Hepatocyte (in vitro differentiated cells): ENCODE data around the gene CDK10. TPM values are rescaled to one million over a fixed set of nuclear protein-coding genes. Genes with fewer than 3 reads are reported as not detected.

Experiments
- DNase-seq: peaks from one replicate; pipeline ENCODE4 v3.0.0-alpha.2; 2016; ENCODE audit warnings: low spot score
- H2AFZ ChIP-seq: fragments of 200-600 bp; sonication (generic); 2 replicates; pipeline ENCODE4 v1.6.0; 2016; ENCODE audit warnings: antibody characterized with exemption, mild to moderate bottlenecking
- H3K27ac ChIP-seq: fragments of 200-600 bp; sonication (generic); 2 replicates; pipeline ENCODE4 v1.5.1; 2016; ENCODE audit warnings: mild to moderate bottlenecking
- H3K27me3 ChIP-seq: fragments of 200-600 bp; sonication (generic); 2 replicates; pipeline ENCODE4 v1.6.1; 2016
- H3K36me3 ChIP-seq: fragments of 200-600 bp; sonication (generic); replicated peaks from 2 replicates; pipeline ENCODE4 v1.5.1; 2016; ENCODE audit warnings: low read depth; ENCODE audit not compliant: insufficient read depth
- H3K4me1 ChIP-seq: fragments of 200-600 bp; sonication (generic); 2 replicates; pipeline ENCODE4 v1.5.1; 2016; ENCODE audit warnings: mild to moderate bottlenecking, moderate library complexity; ENCODE audit not compliant: insufficient read depth
- H3K4me2 ChIP-seq: fragments of 200-600 bp; sonication (generic); 2 replicates; pipeline ENCODE4 v1.6.0; 2016
- H3K4me3 ChIP-seq: fragments of 200-600 bp; sonication (generic); 2 replicates; pipeline ENCODE4 v1.5.1; 2016; ENCODE audit warnings: mild to moderate bottlenecking
- H3K79me2 ChIP-seq: fragments of 200-600 bp; sonication (generic); 2 replicates; pipeline ENCODE4 v1.6.0; 2017; ENCODE audit warnings: mild to moderate bottlenecking
- H3K9me2 ChIP-seq: fragments of 200-600 bp; sonication (generic); replicated peaks from 2 replicates; pipeline ENCODE4 v1.6.0; 2017; ENCODE audit warnings: mild to moderate bottlenecking; ENCODE audit not compliant: insufficient read depth
- H3K9me3 ChIP-seq: fragments of 200-600 bp; sonication (generic); 2 replicates; pipeline ENCODE4 v1.5.1; 2016; ENCODE audit warnings: low read depth, mild to moderate bottlenecking
- H4K20me1 ChIP-seq: fragments of 200-600 bp; sonication (generic); 2 replicates; pipeline ENCODE4 v1.6.0; 2016; ENCODE audit warnings: mild to moderate bottlenecking; ENCODE audit not compliant: insufficient read depth, poor library complexity, severe bottlenecking
- EZH2 ChIP-seq: fragments of 200-600 bp; sonication (generic); IDR thresholded peaks from 2 replicates; pipeline ENCODE4 v1.6.1; 2016; ENCODE audit warnings: antibody characterized with exemption, mild to moderate bottlenecking, borderline replicate concordance
- EZH2phosphoT487 ChIP-seq: fragments of 200-600 bp; sonication (generic); IDR thresholded peaks from one replicate; pipeline ENCODE4 v1.6.1; 2018; ENCODE audit warnings: antibody characterized with exemption, mild to moderate bottlenecking, low read depth, moderate library complexity; ENCODE audit not compliant: unreplicated experiment, severe bottlenecking
- WGBS: methylation state at CpG from one replicate; pipeline ENCODE4 v1.1.6; 2016; ENCODE audit warnings: low lambda C conversion rate; ENCODE audit errors: missing lambda C conversion rate; 5-methylcytosine and 5-hydroxymethylcytosine counted together
- polyA plus RNA-seq: library from polyadenylated mRNA; unstranded; fragments of >200 nt; fragmentation: Nextera tagmentation; extraction: Ambion mirVana; gene quantifications from 2 replicates; pipeline ENCODE4 v1.2.1, GENCODE V29; 2016
- total RNA-seq: library from RNA; depleted of rRNA; stranded (reverse); fragments of >200 nt; gene quantifications from 2 replicates; pipeline ENCODE4 v1.2.3, GENCODE V29; 2014
- TF ChIP-seq, protein P1 (sequence below): fragments of 200-600 bp; sonication (generic); IDR thresholded peaks from 2 replicates; pipeline ENCODE4 v1.5.1; 2016; ENCODE audit warnings: antibody characterized with exemption, mild to moderate bottlenecking; ENCODE audit not compliant: poor library complexity

The CDK10 gene
- total and polyA plus RNA-seq, 2 experiments from 2014 or later: 70.4 to 155 TPM

DNA sequence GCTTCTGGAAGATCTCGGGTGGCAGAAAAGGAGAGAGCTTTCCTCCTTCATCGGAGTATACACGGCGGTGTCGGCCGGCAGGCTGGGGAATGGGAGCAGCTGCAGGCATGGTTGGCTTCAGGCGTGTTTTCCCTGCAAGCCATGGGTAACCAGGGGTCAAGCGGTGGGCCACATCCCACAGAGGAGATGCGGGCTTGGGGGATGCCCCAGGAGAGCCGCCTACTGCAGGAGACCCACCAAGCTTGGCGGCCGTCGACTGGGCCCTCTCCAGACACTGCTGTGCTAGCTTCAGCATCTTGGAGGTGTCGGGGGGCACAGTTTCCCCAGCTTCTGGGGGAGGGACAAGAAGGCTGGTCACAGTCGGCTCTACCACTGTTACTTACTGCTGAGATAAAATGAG is 30.0 kb downstream of the CDK10 start:
- peaks cover 14% of the 10 kb centered on the region for H3K4me1 ChIP-seq
- no peaks in the 10 kb centered on the region for H3K27me3 ChIP-seq
- TF ChIP-seq, protein P1, sequence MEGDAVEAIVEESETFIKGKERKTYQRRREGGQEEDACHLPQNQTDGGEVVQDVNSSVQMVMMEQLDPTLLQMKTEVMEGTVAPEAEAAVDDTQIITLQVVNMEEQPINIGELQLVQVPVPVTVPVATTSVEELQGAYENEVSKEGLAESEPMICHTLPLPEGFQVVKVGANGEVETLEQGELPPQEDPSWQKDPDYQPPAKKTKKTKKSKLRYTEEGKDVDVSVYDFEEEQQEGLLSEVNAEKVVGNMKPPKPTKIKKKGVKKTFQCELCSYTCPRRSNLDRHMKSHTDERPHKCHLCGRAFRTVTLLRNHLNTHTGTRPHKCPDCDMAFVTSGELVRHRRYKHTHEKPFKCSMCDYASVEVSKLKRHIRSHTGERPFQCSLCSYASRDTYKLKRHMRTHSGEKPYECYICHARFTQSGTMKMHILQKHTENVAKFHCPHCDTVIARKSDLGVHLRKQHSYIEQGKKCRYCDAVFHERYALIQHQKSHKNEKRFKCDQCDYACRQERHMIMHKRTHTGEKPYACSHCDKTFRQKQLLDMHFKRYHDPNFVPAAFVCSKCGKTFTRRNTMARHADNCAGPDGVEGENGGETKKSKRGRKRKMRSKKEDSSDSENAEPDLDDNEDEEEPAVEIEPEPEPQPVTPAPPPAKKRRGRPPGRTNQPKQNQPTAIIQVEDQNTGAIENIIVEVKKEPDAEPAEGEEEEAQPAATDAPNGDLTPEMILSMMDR: no peak
- TF ChIP-seq EZH2: no peak
- TF ChIP-seq EZH2phosphoT487: no peak
- no peak overlapping the region for H2AFZ ChIP-seq
- no peak overlapping the region for H3K4me2 ChIP-seq
- 94% methylated on average over 13 of the region's 15 CpGs for WGBS
- H3K9me3 ChIP-seq: no peaks in the 10 kb centered on the region
- H3K79me2 ChIP-seq: peaks cover 11% of the 10 kb centered on the region
- no peak for DNase-seq
- no peak overlapping the region for H3K27ac ChIP-seq
- H3K36me3 ChIP-seq: no peaks in the 10 kb centered on the region
- no peak overlapping the region for H3K4me3 ChIP-seq
- H3K9me2 ChIP-seq: no peaks in the 10 kb centered on the region
- no peaks in the 10 kb centered on the region for H4K20me1 ChIP-seq

DNA sequence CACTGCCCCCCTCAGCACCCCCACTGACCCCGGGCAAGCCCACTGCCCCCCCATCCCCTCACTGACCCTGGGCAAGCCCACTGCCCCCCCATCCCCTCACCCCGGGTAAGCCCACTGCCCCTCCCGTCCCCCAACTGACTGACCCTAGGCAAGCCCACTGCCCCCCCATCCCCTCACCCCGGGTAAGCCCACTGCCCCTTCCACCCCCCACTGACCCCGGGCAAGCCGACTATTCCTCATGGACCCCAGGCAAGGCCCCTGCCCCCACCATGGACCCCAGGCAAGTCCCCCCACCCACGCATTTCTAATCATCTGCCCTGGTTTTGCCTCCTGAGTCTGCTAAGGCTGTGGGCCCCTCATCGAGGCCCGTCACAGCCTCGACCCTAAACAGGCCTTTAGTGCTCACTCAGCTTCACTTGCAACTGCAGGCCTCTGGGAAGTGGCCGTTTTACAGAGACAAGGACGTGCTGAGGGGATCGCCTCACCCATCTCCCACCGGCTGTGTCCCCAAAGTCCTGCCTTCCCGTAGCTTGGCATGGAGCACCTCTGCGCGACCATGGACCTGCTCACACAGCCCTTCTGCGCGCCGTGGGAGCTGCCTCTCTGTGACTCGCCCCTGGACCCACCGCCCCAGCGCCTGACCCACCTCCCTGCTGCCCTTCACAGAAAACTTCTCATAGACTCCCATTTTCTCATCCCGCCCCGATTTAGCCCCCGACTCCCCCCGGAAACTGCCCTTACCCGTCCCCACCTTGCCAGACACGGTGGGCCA is 30.6 kb downstream of the CDK10 start:
- H2AFZ ChIP-seq: no peak overlapping the region
- TF ChIP-seq EZH2phosphoT487 (no peak), EZH2 (no peak)
- TF ChIP-seq, protein P1: no peak

DNA sequence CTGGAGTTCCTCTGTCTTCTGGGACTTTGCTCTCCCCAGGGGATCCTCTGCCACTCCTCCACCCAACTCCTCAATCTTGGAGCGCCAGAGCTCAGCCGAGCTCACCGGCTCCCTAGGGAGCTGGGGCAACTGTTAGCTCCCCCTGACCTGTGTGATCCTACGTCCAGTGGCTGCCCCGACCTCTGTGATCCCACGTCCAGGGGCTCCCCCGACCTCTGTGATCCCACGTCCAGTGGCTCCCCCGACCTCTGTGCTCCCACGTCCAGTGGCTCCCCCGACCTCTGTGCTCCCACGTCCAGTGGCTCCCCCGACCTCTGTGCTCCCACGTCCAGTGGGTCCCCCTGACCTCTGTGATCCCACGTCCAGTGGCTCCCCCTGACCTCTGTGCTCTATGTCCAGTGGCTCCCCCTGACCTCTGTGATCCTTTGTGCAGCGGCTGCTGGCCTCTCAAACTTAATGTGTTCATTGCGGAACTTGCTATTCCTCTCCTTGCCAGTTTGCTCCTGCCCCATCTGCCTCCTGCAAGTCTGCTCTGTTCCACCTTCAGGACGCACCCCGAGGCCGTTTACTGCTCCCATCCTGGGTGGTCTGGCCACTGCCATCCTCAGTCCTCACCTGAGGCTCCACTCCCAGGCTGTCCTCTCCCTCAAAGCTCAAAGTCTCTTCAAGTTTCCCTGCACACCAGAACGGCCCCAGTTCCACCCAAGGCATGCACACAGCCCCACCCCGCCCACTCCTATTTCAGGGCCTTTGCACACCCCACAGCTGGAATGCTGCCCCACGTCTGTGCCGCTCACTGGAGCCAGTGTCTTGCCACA is 31.4 kb downstream of the CDK10 start:
- Histone ChIP-seq H3K4me2 (no peak overlapping the region), H3K9me2 (no peaks in the 10 kb centered on the region), H3K4me3 (no peak overlapping the region), H4K20me1 (peaks cover 11% of the 10 kb centered on the region), H3K27me3 (no peaks in the 10 kb centered on the region), H3K36me3 (no peaks in the 10 kb centered on the region), H3K79me2 (peaks cover 18% of the 10 kb centered on the region), H3K27ac (no peak overlapping the region), H2AFZ (no peak overlapping the region), H3K4me1 (peaks cover 19% of the 10 kb centered on the region), H3K9me3 (no peaks in the 10 kb centered on the region)
- no peak for TF ChIP-seq EZH2
- no peak for TF ChIP-seq EZH2phosphoT487
- TF ChIP-seq, protein P1: no peak
- WGBS: 93% methylated on average over 12 of the region's 24 CpGs
- no peak for DNase-seq

More for the DNA sequence above, 30.6 kb downstream of the CDK10 start:
- H3K4me1 ChIP-seq: peaks cover 15% of the 10 kb centered on the region
- H4K20me1 ChIP-seq: peaks cover 3% of the 10 kb centered on the region
- 94% methylated on average over 22 of the region's 29 CpGs for WGBS
- H3K4me2 ChIP-seq: no peak overlapping the region
- no peaks in the 10 kb centered on the region for H3K27me3 ChIP-seq
- H3K36me3 ChIP-seq: no peaks in the 10 kb centered on the region
- no peak overlapping the region for H3K4me3 ChIP-seq
- no peaks in the 10 kb centered on the region for H3K9me2 ChIP-seq
- H3K79me2 ChIP-seq: peaks cover 11% of the 10 kb centered on the region
- no peak for DNase-seq
- no peaks in the 10 kb centered on the region for H3K9me3 ChIP-seq
- no peak overlapping the region for H3K27ac ChIP-seq
